Stimulated activated CD8-positive, alpha-beta memory T cell treated with anti-CD3 and anti-CD28 coated beads, Interleukin-15, amount 100 ng/mL, for 1 hour (primary cell): ENCODE data around the gene AKR1C3.
"Not testable (repeated sequence)": the region's sequence is repeated elsewhere in the genome, so short reads cannot be mapped to it uniquely, and the experiment has no call there.

ENCODE experiments used
- DNase-seq: peaks from one replicate; pipeline ENCODE4 v3.0.0-alpha.2; 2020; ENCODE audit warnings: low read depth

The AKR1C3 gene

DNA sequence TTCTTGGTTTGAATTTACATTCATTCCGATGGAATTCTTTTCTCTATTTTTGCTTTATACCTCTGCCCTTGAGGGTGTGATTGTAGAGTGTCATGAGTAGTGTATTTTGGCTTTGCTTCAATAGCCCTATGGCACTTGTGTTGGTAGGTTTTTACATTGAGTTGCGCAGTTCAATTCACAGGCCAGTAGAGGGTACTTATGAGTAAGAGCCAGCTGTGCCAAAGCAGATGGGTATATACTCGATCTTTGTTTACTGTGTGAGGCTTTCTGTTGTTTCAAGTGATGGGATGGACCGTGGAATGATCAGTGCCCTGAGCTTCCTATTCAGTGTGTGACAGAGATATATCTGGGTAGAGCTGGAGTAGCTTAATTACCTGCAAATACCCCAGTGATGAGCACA, 4.3 kb upstream of the AKR1C3 start:
- no peak for DNase-seq

DNA sequence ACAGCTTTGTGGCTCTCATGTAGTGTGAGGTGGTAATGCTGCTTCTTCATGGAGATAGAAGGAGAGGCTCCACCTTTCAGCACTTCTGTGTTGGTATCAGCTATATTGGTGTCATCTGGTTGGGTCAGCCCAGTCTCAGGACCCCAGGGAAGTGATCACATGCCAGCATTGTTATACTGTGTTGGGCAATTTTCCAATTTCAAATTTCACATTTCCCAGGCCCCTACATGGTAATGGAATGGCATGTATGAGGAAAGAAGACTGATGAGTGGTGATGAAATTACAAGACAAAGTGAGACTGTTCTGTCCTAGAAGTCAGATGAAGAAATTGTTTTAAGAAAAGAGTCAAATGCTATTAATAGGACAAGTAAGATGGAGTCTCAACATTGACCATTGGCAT, 3.7 kb upstream of the AKR1C3 start:
- no peak for DNase-seq

DNA sequence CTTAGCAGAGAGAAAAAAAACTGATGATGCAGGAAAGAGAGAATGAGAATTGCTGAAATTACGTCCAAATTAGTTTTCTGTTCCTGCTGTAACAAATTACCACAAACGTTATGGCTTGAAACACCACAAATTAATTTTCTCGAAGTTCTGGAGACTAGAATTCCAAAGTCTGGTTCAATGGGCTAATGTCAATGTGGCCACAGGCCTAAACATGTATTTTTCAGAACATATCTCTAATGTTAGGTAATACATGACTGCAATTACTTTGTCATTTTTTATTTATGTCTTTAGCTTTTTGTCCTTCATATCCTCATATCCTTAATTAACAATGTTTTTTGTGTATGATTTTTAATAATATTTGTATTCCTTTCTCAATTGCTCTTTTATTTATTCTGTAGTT, 3.0 kb upstream of the AKR1C3 start:
- DNase-seq = no peak

DNA sequence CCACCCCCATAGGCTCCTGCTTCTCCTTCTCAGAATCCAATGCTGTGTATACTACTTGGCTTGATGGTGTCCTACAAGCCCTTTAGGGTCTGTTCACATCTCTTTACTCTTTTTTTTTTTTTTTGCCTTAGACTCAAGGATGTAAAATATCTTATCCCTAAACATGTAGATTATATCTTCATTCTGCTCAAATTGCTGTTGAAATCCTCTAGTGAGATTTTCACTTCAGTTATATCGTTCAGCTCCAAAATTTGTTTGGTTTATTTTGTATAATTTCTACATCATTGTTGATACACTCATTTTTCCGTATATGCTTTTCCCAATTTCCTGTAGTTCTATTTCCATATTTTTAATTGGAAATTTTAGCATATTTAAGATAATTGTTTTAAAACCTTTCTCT, 1.8 kb upstream of the AKR1C3 start:
- DNase-seq = no peak

DNA sequence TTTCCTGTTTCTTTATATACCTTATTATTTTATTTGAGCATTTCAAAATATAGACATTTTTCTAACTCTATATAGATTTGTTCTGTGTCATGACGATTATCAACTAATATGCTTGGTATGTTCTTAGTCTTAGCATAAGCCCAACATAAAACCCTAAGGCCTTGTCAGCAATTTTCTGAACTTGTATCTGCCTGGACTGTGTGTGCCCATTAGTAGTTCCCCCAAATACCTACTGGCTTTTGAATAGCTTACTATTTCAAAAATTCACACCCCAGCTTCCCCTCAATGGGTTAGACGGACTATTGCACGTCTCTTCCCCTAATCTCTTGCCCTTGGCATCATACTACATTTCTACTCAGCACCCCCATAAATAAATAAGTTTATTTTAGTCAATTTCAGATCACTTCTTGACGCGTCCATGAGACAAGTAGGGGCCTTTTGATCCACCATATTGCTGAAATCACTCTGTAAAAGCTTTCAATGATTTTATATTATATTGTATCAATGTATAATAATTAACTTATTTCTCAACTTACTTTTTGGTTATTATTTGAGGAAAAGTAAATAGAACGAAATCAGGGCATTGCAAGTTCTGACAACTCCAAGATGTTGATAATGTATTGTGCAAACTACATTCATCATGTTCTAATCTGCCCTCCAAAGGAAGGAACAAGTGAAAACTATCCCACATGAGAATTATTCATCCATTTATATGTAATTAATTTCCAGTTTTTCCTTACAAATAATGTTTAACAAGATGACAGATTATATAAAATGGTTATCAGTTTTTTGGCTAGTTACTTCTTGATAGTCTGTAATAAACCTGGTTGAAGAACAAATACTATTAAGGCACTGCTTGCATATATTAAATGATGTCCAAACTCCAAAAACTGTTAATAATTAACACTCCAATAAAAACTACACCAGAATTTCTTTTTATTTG, 1.1 kb upstream of the AKR1C3 start:
- no peak for DNase-seq

DNA sequence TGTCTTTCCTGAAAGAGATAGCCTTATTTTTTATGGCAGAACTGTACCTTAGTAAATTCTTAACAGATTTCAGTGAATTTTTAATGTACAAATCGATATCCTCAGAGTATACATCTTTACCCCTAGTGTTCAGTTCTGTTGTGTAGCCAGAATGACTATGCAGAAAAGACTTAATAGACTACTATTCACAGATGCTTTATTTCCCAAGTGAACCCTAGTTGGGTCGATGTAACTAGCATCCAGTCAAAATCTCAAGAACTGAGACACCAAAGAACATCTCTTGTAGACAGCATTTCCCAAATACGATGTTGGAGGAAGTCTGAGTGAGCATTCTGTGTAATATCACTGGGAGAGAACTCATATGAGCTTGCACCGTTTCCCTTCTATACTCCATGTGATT, 1.5 kb downstream of the AKR1C3 start:
- no peak for DNase-seq

DNA sequence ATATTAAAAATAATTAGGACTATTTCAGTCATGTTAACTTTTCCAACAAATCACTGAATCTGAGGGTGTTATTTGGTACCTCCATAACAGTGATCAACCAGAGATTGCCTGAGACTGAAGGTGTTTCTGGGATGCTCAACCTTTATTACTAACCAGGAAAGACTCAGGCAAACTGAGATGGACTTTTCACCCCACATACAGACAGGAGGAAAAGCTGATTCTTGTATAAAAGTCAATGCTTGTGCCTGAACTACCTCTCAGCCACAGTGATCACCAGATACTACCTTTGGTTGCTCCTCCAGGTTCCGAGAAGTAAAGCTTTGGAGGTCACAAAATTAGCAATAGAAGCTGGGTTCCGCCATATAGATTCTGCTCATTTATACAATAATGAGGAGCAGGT, 1.9 kb downstream of the AKR1C3 start:
- no peak for DNase-seq

DNA sequence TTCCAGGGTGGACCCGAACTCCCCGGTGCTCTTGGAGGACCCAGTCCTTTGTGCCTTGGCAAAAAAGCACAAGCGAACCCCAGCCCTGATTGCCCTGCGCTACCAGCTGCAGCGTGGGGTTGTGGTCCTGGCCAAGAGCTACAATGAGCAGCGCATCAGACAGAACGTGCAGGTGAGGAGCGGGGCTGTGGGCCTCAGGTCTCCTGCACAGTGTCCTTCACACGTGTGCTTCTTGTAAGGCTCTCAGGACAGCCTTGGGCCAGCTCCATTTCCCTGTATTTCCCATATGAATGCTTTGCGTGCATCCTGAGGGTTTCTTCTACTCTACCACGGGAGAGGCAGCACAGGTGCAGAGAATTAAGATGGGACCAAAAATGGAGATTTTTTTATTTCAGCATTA, 8.3 kb downstream of the AKR1C3 start:
- DNase-seq = not testable (repeated sequence)

DNA sequence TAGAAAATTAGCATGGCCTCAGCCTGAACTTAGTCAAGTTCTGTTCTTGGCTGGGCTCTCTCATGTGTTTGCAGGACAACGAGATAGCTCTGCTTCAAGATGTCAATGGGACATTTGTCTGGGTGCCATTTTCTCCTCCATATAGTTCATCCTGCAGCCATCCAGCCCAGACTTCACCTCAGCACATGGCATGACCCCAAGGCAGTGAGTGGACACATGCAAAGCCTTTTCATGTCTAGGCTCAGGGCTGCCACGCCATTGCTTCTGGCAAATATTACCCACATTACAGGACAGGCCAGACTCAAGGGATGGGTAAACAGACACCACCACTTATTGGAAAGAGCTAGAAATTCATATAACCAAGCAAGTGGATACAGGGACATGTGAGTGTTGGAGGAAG, 9.3 kb downstream of the AKR1C3 start:
- no peak for DNase-seq

DNA sequence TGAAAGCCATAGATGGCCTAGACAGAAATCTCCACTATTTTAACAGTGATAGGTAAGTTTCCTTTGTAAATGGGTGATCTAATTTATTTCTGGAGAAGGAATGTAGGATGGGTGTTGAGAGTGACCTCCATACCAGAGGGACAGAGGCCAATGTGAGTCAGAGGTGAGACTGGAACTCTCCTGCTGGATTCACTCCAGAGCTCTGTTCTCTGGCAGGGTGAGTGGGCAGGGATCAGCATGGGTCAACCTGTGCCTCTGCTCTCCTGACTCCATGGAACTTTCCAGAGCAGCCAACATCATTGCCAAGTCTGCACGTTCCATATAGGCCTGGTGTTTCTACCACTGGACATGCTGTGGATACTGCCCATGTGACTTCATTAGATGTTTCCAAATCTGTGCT, 11.4 kb downstream of the AKR1C3 start:
- DNase-seq = no peak

DNA sequence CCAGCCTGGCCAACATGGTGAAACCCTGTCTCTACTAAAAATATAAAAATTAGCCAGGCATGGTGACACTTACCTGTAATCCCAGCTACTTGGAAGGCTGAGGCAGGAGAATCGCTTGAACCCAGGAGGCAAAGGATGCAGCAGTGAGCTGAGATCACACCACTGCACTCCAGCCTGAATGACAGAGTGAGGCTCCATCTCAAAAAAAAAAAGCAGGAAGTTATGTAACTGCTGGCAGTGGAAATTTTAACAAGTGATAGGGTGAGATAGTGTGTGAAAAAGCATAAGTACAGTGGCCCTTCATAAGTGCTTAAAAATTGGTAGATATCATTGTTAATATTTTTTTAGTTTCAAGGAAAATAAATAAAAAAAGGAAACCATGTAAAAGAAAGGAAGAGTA, 12.3 kb downstream of the AKR1C3 start:
- DNase-seq = no peak

DNA sequence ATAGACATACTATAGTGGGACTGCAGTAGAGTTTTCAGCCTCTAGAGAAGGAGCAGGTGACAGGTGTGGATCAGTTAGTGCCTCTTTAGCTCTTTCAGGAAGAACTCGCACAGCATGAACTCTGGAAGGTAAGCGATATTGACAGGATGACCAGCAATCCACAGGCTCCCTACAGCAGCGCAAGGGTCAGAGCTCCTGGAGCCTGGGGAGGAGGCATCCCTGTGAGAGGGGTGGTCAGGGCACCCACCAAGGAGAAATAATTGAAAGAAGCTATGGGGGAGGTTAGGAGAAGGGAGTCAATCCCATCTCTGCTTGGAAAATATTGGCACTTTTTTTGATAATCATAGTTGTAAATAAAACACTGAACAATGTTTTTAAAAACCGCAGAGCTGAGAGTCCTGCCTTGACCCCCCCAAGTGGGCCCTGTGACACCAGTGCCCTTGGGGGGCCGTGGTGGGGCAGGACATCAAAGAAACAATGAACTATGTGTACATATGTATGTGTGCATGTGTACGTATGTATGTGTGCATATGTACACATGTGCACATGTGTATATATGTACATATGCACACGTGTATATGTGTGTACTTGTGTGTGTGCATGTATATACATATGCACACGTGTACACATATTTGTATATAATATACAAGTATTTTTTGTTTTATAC, 13.8 kb downstream of the AKR1C3 start:
- DNase-seq = no peak

DNA sequence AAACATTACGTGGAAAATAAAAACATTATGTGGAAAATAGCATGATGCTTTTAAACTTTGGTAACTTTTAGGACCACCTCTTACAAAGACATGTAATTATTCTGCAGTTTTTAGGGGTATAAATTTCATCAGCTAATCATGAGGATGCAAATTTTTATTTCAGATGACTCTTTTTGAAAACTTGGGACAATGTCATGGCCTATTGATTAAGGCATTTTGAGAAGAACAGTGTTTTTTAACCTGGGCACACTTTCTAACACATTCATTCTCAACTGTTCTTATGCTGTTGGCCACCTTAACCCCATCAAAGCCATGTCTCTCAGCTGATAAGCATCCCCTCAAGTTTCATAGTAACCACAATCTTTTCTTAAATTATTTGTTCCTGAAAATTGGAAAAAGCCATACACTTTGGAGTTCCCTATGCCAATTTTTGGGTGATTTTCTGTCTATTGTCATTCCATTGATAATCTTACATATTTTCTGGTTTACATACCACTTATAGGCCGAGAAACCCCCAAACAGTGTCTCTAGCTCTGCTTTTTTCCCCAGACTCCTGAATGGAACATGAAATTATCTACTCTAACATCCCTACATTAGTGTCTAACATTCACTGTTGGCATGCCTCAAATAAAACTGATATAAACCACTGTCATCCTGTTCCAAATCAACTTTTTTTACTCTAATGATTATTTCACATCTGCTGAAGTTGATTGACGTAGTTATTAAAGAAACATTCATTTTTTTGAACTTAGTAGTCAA, 14.6 kb downstream of the AKR1C3 start:
- DNase-seq = no peak

DNA sequence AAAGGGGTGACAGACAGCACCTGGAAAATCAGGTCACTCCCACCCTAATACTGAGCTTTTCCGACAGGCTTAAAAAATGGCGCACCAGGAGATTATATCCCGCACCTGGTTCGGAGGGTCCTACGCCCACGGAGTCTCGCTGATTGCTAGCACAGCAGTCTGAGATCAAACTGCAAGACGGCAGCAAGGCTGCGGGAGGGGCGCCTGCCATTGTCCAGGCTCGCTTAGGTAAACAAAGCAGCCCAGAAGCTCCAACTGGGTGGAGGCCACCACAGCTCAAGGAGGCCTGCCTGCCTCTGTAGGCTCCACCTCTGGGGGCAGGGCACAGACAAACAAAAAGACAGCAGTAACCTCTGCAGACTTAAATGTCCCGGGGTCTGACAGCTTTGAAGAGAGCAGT, 15.6 kb downstream of the AKR1C3 start:
- not testable (repeated sequence) for DNase-seq

DNA sequence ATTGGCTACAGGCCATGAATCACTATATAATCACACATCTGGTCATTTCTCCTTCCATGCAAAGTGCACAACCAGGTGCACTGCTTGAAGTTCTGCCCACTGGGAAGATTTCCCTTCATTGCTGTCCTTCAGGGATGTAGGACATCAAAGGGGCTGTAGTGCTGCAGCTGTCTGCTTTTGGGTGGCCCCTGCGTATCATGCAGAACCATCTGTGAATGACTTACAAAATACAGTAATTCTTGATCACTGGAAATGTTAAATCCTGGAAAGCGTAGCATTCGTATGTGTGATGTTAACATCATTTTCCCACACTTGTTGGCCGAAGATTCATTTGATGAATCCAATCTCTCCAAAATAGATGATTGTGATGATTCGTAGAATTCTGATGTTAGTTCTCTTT, 22.4 kb downstream of the AKR1C3 start:
- no peak for DNase-seq

DNA sequence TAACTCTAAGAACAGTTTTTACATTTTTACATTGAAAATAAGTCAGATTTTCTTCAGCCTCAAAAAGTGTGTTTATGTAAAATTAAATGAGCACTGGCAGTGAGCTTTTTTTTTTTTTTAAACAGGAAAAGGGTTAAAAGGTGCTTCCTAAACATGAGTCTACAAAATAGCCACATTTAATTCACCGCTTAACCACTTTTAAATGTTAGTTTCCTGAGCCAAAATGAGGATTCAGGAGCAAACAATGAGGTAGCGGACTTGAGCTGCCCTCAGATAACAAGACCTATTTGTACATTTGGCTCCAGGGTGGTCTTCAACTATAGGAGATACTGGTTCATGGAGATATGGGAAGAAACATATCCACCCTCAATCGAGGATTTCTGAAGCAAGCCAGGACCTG, 22.8 kb downstream of the AKR1C3 start:
- no peak for DNase-seq

DNA sequence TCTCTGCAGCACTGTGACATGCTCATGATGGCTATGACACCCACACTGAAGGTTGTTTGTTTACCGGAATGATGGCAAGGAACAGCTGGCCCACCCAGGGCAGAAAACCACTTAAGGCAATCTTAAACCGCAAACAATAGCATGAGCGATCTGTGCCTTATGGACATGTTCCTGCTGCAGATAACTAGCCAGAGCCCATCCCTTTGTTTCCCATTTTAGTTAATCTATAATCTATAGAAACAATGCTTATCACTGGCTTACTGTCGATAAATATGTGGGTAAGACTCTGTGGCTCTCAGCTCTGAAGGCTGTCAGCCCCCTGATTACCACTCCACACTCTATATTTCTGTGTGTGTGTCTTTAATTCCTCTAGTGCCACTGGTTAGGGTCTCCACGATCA, 25.8 kb downstream of the AKR1C3 start:
- not testable (repeated sequence) for DNase-seq

DNA sequence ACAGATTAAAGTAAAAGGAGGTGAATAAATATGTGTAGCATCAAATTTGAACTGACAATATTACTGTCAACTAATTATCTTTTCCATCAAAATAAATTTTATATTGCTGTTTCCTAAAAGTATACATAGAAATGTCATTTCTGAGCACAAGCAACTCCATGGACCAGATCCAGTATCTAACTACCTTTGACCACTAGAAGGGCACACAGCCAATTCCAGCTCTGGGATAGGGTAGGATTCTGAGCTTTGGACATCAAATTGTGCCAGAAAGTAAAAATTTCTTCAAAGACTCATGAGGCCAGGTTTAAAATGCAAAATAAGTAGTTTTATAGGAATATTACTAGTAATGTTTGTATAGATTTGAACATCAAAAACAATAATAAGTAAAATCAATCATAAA, 29.7 kb downstream of the AKR1C3 start:
- DNase-seq = no peak

DNA sequence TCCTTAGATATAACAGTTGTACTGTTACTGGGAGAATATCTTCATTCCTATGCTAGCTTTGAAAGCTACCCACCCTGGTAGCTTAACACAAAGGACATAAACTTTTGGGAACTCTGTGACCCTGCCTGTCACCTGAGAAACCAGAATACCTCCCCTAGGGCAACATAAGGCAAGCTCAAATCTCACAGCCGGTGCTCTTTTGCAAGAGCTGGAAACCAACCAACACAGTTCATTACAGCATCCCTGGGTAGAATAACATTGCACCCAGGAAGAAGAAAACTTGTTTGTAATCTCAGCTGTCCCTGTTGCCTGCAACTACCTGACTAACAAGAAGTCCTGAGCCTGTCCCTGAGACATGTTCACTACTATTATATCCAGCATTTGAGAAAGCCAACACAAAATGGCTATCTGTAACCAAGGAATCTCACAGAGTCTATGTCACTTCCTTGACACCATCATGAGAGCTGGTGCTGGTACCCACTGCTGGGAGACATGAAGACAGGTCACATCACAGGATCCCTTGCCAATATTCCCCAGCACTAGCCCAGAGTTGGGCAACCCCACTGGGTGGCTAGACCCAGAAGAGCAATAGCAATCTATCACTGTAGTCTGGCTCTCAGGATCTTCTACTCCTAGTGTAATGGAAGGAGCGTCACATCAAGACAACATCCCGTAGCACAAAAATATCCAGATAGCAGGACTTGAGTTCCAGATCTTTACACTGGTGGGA, 31.3 kb downstream of the AKR1C3 start:
- no peak for DNase-seq

DNA sequence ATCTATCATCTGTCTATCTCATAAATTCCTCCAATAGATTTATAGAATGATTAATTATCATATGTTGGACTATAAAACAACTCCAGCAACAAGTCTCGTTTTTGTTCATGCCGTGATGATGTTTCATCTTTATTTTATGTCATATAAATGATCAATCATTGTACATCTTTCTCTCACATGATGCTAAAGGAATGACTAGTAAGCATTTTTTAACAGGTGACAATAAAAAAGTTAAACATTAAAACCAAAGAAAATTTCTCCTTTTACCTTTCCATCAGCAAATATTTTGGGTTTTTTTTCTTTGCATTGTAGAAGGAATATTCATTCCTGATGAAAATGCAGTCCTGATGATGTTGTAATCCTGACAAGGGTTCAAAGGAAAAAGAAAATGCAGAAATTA, 41.4 kb downstream of the AKR1C3 start:
- no peak for DNase-seq

DNA sequence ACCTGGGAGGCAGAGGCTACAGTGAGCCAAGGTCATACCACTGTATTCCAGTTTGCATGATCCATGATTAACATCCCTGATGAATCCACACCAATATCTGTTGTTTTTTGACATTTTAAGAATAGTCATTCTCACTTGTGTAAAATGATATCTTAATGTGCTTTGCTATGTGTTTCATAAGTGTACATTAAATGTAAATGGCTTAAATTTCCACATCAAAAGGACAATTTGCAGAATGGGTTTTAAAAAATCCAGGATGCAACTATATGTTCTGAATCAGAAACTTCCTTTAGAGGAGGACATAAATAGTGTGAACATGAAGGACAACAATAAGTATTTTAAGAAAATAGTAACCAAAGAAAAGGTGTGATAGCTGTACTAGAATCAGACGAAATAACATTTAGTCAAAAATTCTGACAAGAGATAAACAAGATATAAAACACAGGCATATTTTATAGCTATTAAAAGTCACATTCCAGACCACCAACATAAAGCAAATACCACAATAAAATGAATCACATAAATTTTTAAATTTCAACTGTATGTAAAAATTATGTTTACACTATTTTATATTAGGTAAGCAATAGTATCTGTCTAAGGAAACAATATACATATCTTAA, 42.4 kb downstream of the AKR1C3 start:
- no peak for DNase-seq

DNA sequence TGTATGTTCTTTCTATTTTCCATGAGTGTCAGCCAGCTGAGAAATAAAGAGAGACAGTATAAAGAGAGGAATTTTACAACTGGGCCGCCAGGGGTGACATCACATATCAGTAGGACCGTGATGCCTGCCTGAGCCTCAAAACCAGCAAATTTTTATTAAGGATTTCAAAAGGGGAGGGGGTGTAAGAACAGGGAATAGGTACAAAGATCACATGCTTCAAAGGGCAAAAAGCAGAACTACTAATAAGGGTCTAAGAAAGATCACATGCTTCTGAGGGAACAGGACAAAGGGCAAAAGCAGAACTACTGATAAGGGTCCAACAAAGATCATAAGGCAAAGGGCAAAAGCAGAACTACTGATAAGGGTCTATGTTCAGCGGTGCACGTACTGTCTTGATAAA, 43.5 kb downstream of the AKR1C3 start:
- DNase-seq = not testable (repeated sequence)
